OCI-LY3 (cell line): ENCODE data around the gene PDGFA.

Experiments
- H2AFZ ChIP-seq: fragments of 200-600, 300-600 bp; shearing (Covaris generic); 2 replicates; pipeline ENCODE4 v1.6.0; 2014; ENCODE audit warnings: antibody characterized with exemption, low read depth, low read length
- H3K27ac ChIP-seq: fragments of 200-600, 300-600 bp; sonication (generic); 2 replicates; pipeline ENCODE4 v1.5.1; 2014; ENCODE audit warnings: mild to moderate bottlenecking, low read length, moderate library complexity, mixed read lengths
- H3K27me3 ChIP-seq: fragments of 200-600, 300-600 bp; sonication (generic); 2 replicates; pipeline ENCODE4 v1.6.1; 2014; ENCODE audit warnings: low read depth, low read length, mixed read lengths
- H3K36me3 ChIP-seq: fragments of 200-600, 300-600 bp; sonication (generic); replicated peaks from 2 replicates; pipeline ENCODE3; 2014; ENCODE audit warnings: low read depth, low read length, mixed read lengths
- H3K4me1 ChIP-seq: fragments of 300-600, 200-600 bp; sonication (generic); 2 replicates; pipeline ENCODE4 v1.6.1; 2014; ENCODE audit warnings: low read length, mixed read lengths
- H3K4me2 ChIP-seq: fragments of 200-600, 300-600 bp; sonication (generic); 2 replicates; pipeline ENCODE4 v1.6.1; 2014; ENCODE audit warnings: low read length, mixed read lengths
- H3K4me3 ChIP-seq: fragments of 300-600, 200-600 bp; sonication (generic); 2 replicates; pipeline ENCODE4 v1.5.1; 2014; ENCODE audit warnings: antibody characterized with exemption, mild to moderate bottlenecking, low read length, moderate library complexity
- H3K79me2 ChIP-seq: fragments of 300-600, 200-600 bp; shearing (Covaris generic); 2 replicates; pipeline ENCODE4 v1.6.1; 2014; ENCODE audit warnings: mild to moderate bottlenecking, low read length, mixed read lengths
- H3K9ac ChIP-seq: fragments of 300-600, 200-600 bp; shearing (Covaris generic); 2 replicates; pipeline ENCODE4 v1.6.0; 2014; ENCODE audit warnings: mild to moderate bottlenecking, low read length, moderate library complexity
- H3K9me3 ChIP-seq: fragments of 200-600, 300-600 bp; shearing (Covaris generic); 2 replicates; pipeline ENCODE4 v1.6.1; 2014; ENCODE audit warnings: low read length, mixed read lengths; ENCODE audit not compliant: insufficient read depth
- H4K20me1 ChIP-seq: fragments of 200-600, 300-600 bp; sonication (generic); 2 replicates; pipeline ENCODE4 v1.6.1; 2016; ENCODE audit warnings: low read length, mixed read lengths; ENCODE audit not compliant: insufficient read depth
- CTCF ChIP-seq: fragments of 200-600, 300-600 bp; sonication (generic); IDR thresholded peaks from 2 replicates; pipeline ENCODE4 v1.5.1; 2014; ENCODE audit warnings: antibody characterized with exemption, low read length, low read depth
- EZH2phosphoT487 ChIP-seq: fragments of 200-600 bp; shearing (Covaris generic); IDR thresholded peaks from 2 replicates; pipeline ENCODE4 v1.6.1; 2018; ENCODE audit warnings: antibody characterized with exemption, mixed run types, low read depth

Gene PDGFA

GRCh38 chr7:504221-505111 is 15.2 kb downstream of the PDGFA start:
- no peaks in the 10 kb centered on the region for H3K9me3 ChIP-seq
- no peaks in the 10 kb centered on the region for H3K4me1 ChIP-seq
- TF ChIP-seq EZH2phosphoT487 (no peak), CTCF (no peak)
- no peaks in the 10 kb centered on the region for H3K79me2 ChIP-seq
- no peak overlapping the region for H3K4me2 ChIP-seq
- no peaks in the 10 kb centered on the region for H3K27me3 ChIP-seq
- no peak overlapping the region for H3K27ac ChIP-seq
- H3K9ac ChIP-seq, result no peak overlapping the region
- H2AFZ ChIP-seq, result no peak overlapping the region
- no peaks in the 10 kb centered on the region for H4K20me1 ChIP-seq
- no peak overlapping the region for H3K4me3 ChIP-seq
- no peaks in the 10 kb centered on the region for H3K36me3 ChIP-seq

GRCh38 chr7:503575-504111 is 16.0 kb downstream of the PDGFA start:
- no peak for TF ChIP-seq EZH2phosphoT487
- TF ChIP-seq CTCF, result no peak
- H3K79me2 ChIP-seq, result no peaks in the 10 kb centered on the region
- H3K4me2 ChIP-seq, result no peak overlapping the region
- H3K9me3 ChIP-seq, result no peaks in the 10 kb centered on the region
- H3K9ac ChIP-seq, result no peak overlapping the region
- no peak overlapping the region for H3K4me3 ChIP-seq
- H3K27ac ChIP-seq, result no peak overlapping the region
- H4K20me1 ChIP-seq, result no peaks in the 10 kb centered on the region
- H3K27me3 ChIP-seq, result no peaks in the 10 kb centered on the region
- no peaks in the 10 kb centered on the region for H3K4me1 ChIP-seq
- H2AFZ ChIP-seq, result no peak overlapping the region
- no peaks in the 10 kb centered on the region for H3K36me3 ChIP-seq

- Histone ChIP-seq H4K20me1 (no peaks in the 10 kb centered on the region), H3K36me3 (no peaks in the 10 kb centered on the region)
Measured at GRCh38 chr7:502296-502695, 17.4 kb downstream of the PDGFA start.

GRCh38 chr7:501526-501925 is 18.1 kb downstream of the PDGFA start:
- Histone ChIP-seq H4K20me1 (no peaks in the 10 kb centered on the region), H3K36me3 (no peaks in the 10 kb centered on the region), H3K4me1 (no peaks in the 10 kb centered on the region), H3K27ac (no peak overlapping the region), H3K4me3 (no peak overlapping the region), H2AFZ (no peak overlapping the region), H3K79me2 (no peaks in the 10 kb centered on the region), H3K4me2 (no peak overlapping the region), H3K9ac (no peak overlapping the region), H3K9me3 (no peaks in the 10 kb centered on the region), H3K27me3 (no peaks in the 10 kb centered on the region)
- TF ChIP-seq CTCF, result no peak
- no peak for TF ChIP-seq EZH2phosphoT487

More at GRCh38 chr7:502296-502695, 17.4 kb downstream of the PDGFA start:
- Histone ChIP-seq H3K27ac (no peak overlapping the region), H3K9me3 (no peaks in the 10 kb centered on the region), H3K4me2 (no peak overlapping the region), H2AFZ (no peak overlapping the region), H3K4me1 (no peaks in the 10 kb centered on the region), H3K79me2 (no peaks in the 10 kb centered on the region), H3K9ac (no peak overlapping the region), H3K27me3 (no peaks in the 10 kb centered on the region), H3K4me3 (no peak overlapping the region)
- TF ChIP-seq EZH2phosphoT487, result no peak
